ENCODE data around the gene GNG8.
A peak's percentile ranks its signal among the peaks of the same experiment; 100 is the strongest.

GNG8 gene

DNA sequence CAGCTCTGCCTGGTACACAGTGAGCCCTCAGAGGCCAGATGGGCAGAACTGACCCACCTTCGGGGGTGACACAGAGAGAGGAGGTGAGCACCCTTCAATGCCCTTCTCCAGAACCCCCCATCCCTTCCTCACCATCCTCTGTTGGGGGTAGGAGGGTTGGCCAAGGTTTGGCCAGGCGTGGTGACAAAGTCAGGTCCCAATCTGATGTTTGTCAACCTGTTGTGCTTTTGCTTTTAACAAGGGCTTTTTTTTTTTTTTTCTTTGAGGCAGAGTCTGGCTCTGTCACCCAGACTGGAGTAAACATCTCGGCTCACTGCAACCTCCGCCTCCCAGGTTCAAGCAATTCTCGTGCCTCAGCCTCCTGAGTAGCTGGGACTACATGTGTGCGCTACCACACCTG is 18.4 kb downstream of the GNG8 start:
- DNase-seq (ENCODE audit: low spot score), result no peak

DNA sequence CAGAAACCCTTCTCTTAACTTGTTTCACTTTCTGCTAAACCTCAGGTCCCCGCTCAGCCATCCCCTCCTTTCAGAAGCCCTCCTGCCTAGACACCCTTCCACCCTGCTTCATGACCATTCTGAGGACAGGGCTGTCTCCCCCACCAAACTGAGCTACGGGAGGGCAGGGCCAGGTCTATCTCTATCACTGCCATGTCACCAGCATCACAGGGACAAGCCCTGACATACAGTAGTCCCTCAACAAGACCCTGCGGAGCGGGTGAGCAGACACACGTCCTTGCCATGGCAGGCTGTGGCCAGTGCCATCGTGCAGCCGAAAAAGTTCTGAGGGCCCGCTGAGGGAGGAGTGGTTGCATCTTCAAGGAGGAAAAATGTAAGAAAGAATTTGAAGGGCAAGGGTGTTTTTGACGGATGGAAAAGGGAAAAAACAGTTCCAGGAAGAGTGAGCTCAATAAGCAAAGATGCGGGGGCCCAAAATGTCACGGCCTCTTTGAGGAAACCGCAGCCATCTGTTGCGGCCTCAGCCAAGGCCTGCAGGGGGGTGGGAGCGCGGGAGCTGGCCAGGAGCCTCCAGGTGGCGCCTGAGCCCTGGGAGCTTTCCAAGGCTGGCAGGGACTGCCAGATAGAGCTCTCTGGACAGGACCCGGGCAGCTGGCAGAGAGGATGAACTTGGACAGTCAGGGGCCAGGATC is 19.2 kb downstream of the GNG8 start:
- DNase-seq (ENCODE audit: low spot score), result peak; percentile 33

DNA sequence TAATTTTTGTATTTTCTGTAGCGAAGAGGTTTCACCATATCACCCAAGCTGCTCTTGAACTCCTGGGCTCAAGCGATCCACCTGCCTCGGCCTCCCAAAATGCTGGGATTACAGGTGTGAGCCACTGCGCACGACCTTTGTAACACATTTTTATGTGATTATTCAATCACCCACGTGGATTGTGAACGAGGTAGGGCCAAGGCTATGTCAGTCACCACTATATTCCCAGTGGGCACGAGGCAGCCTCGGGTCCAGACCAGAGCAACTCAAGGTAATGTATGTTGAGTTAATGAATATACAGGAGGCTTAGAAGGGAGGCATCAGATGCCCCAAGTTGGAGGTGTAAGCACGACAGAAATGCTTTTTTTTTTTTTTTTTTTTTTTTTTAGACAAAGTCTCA is 20.0 kb downstream of the GNG8 start:
- no peak for DNase-seq (ENCODE audit: low spot score)

DNA sequence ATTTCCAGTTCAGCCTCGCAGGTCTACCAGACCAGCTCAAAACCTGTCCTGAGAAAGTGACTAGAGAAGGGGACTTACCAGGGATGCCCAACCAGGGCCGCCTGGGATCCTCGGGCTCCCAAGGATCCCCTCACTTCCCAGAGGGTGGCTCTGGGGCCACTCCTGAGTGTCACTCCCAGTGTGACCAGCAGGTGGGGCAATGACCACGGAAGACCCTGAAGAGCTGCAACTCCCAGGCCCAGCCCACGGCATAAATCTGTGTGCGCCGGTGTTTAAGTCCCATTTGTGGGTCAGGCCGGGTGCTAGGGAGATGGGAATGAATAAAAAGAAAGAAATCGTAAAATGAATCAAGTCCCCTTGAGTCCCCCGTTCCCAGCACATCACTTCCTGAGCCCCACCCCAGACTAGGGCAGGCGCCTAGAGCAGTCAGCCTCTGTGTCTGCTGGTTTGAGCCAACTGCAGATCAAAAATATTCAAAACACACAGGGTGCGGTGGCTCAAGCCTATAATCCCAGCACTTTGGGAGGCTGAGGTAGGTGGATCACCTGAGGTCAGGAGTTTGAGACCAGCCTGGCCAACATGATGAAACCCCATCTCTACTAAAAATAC is 21.8 kb downstream of the GNG8 start:
- DNase-seq (ENCODE audit: low spot score), result peak; percentile 81

DNA sequence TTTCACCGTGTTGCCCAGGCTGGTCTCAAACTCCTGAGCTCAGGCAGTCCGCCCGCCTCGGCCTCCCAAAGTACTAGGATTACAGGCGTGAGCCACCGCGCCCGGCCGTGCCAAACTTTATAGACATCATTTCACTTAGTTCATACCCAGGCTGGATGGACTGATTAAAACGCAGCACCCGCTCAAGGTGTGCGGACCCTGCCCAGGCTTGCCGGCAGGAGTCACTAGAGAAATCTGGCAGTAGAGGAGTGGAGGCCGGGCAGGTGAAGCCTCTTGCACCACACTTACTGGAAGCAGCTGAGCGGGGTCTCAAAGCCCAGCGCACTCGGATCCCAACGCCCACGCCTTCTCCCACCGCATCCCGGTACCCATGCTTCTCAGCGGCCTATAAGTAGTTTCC is 22.5 kb downstream of the GNG8 start:
- no peak for DNase-seq (ENCODE audit: low spot score)

DNA sequence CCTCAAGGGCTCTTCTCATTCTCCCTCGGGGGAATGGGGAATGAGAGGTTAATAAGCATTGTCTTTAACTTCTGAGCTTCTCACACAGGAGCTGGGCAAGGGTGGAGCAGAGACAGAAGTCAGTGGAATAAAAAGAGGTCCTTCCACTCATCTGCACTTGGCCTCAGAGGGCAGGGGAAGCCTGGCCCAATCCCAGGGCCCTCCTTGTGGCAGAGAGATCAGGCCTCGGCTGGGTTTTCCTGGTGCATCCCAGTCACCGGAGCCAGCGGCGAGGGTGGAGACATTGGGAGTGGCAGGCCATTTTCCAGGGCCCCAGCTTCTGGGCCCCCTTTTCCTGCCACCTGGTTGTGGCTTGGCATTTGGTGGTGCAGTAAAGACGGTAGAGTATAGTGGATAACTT is 24.2 kb downstream of the GNG8 start:
- DNase-seq (ENCODE audit: low spot score), result no peak

DNA sequence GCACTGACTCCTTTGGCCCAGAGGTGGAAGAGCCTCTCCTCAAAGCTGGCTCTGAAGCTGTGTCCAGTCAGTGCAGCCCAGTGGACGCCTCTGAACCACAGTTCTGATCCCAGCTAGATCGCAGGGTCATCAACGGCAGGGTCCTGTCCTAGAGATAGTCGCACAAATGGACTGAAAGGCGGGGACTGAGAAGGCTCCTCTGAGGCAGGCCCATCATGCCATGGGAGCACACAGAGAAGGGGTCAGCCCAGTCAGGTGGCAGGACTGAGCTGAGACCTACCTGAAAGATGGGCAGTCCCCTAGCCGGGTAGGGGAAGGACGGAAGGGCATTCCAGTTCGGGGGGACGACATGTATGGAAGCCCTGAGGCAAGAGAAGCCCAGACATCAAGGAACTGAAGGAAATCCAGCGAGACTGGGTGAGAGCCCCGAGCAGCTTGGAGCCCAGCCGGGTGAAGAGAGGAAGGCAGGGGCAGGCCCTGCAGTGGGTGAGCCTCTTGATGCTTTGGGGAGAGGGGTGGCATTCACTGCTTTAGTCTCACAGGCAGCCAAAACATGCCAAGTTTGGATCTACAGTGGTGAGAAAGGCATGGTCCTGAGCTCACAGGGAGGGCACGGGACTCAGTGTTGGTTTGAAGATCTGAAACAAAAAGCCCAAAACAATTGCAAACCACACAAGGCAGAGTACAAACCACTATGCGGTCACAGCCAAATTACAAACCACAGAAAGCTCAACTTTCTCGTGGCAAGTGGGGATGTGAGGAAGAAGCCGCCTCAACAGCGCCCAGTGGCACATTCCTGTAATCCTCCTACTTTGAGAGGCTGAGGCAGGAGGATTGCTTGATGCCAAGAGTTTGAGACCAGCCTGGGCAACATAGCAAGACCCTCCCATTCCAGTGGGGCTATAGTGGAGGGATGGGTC is 24.9 kb downstream of the GNG8 start:
- DNase-seq (ENCODE audit: low spot score), result peak; percentile 20

DNA sequence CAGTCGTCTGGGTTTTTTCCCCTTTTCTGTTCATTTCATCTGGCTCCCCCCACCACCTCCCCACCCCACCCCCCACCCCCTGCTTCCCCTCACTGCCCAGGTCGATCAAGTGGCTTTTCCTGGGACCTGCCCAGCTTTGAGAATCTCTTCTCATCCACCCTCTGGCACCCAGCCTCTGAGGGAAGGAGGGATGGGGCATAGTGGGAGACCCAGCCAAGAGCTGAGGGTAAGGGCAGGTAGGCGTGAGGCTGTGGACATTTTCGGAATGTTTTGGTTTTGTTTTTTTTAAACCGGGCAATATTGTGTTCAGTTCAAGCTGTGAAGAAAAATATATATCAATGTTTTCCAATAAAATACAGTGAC is 25.6 kb downstream of the GNG8 start:
- no peak for DNase-seq (ENCODE audit: low spot score)

DNA sequence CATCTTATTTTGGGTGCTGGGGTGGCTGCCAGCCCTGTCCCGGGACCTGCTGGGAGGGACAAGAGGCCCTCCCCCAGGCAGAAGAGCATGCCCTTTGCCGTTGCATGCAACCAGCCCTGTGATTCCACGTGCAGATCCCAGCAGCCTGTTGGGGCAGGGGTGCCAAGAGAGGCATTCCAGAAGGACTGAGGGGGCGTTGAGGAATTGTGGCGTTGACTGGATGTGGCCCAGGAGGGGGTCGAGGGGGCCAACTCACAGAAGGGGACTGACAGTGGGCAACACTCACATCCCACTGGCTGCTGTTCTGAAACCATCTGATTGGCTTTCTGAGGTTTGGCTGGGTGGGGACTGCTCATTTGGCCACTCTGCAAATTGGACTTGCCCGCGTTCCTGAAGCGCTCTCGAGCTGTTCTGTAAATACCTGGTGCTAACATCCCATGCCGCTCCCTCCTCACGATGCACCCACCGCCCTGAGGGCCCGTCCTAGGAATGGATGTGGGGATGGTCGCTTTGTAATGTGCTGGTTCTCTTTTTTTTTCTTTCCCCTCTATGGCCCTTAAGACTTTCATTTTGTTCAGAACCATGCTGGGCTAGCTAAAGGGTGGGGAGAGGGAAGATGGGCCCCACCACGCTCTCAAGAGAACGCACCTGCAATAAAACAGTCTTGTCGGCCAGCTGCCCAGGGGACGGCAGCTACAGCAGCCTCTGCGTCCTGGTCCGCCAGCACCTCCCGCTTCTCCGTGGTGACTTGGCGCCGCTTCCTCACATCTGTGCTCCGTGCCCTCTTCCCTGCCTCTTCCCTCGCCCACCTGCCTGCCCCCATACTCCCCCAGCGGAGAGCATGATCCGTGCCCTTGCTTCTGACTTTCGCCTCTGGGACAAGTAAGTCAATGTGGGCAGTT is 26.2 kb downstream of the GNG8 start:
- DNase-seq (ENCODE audit: low spot score), result no peak

DNA sequence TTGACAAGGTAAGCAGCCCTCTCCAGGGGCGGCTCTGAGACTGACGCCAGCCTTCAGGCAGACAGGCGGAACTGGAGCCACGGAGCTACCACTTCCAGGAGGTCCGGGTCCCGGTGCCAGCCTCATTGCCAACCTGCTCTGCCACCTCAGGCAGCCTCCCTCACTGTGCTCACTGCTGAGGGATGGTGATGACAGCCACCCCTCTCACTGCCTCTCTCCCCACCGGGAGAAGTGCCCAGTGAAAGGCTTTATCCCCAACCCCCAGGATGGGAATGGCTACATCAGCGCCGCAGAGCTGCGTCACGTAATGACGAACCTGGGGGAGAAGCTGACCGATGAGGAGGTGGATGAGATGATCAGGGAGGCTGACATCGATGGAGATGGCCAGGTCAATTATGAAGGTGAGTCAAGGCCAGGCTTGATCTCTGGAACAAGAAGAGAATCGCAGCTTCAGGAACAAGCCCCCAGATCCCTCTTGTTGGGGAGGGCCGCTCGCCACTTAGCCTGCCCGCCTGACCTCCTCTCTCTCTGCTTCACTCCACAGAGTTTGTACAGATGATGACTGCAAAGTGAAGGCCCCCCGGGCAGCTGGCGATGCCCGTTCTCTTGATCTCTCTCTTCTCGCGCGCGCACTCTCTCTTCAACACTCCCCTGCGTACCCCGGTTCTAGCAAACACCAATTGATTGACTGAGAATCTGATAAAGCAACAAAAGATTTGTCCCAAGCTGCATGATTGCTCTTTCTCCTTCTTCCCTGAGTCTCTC is 27.2 kb downstream of the GNG8 start:
- no peak for DNase-seq (ENCODE audit: low spot score)

DNA sequence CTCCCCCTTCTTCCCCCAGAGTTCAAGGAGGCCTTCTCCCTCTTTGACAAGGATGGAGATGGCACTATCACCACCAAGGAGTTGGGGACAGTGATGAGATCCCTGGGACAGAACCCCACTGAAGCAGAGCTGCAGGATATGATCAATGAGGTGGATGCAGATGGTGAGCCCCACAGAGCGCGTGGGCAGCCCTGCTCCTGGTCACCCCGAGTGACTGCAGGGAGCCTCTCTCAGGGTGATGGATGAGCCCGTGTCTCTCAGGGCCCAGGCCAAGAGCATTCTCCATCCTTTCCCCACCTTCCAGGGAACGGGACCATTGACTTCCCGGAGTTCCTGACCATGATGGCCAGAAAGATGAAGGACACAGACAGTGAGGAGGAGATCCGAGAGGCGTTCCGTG is 27.8 kb downstream of the GNG8 start:
- no peak for DNase-seq (ENCODE audit: low spot score)

DNA sequence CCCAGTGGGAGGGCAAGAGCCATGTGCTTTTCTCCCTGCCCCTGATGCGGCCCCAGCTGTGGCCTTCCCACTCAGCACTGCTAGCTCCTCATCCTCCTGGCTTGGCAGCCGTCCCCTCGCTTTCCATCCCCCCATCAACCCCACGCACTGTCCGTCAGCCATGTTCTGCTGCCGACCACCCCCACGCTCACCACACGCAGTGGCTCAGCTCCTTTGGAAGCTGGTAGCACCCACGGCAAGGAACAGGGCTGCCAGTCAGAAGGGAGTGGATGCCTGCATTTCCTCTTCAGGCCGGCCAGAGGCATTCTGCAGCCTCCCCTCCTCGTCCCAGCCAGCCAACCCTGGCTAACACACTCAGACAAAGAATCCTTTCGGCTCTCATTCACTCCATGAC is 28.6 kb downstream of the GNG8 start:
- DNase-seq (ENCODE audit: low spot score), result no peak

DNA sequence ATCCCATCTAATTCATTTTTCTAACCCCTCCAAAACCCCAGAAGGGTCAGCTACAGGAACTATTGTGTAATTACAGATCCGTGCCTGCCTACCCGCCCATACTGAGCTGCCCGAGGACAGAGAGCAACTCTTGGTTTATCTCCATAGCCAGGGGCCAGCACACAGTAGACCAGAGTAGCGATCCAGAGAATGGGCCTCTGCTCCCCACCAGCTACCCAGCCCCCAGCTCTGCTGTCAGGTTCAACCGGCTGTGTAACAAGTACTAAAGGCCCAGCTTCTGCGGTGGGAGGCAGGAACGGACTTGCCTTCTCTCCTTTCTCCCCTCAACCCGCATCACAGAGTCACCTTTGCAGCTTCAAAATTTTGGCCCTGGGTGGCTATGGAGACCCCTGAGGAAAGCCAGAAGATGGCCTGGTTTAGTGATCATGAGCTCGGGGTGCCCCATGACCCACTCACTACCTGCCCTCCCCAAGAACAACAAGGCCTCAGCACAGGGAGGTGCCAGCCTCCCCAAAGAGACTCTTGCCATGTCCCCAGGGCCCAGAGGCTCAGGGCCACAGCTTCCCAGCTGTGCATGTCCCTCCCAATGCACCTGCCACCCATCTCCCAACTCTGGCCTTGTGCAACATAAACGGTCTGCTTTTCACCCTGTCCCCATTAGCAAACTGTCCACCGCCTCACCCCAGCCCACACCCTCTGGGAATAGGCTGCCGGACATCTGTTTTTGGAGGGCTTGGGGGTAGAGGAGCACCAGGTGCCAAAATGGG is 29.1 kb downstream of the GNG8 start:
- no peak for DNase-seq (ENCODE audit: low spot score)

DNA sequence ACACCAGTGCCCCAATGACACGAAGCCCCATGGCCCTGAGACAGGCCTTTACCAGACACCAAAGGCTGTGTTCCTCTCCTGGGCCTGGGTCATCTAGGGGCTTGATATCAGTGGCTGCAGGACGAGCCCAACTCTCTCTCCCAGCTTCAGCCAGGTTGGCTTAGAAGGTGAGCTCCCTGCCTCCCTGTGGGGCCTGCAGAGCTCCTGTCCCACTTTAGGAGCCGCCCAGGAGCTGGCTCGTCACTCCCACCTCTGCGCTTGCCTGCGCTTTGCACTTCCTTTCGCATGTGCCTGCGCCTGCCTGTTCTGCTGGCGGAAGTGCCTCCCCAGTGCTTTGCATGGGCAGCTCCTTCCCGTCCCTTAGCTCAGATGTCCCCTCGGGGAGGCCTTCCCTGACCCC is 30.0 kb downstream of the GNG8 start:
- no peak for DNase-seq (ENCODE audit: low spot score)

DNA sequence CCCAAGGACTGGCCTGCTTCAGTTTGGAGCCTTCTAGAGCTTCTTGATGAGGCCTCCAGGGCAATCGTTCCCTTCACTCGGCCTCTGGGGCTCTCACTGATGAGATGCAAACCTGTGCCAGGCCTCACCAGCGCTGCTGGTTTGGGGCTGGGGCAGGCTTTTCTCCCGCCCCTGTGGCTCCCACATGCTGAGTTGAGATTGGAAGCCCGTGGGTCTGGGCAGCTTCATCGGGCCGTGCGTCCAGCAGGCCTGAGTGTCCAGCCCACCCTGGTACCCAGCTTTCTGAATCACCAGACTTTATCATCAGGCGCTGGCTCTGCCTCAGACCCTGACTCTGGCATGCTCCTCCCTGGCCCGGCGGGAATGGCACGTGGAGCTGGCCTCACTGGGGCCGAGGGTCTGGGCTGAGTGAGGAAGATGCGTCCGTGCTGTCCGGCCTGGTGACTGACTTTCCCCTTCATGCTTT is 30.6 kb downstream of the GNG8 start:
- no peak for DNase-seq (ENCODE audit: low spot score)

DNA sequence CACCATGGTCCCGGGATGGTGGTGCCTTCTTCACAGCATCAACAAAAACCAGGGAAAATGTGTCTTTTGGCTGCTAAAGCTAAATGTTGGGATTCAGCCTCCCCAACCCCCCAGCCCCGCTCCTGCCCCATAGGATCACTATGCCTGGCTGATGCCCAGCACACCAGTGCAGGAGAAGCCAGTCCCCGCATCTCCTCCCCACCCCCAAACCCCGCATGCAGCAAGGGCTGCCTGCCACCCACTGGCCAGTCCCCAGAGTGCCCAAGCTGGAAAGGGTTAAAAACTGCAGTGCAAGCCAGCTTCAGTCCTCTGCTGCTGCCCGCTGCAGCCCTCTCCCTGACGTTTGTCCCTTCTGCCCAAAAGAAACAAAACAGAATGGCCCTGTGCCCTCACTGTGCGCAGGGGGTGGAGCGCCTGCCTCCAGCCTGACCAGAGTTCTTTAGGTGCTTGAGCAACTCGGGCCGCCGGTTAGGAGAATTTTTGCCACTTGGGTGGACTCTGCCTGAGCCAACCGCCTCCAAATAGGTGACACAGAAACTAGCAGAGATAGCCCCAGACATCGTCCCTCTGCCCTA is 31.1 kb downstream of the GNG8 start:
- no peak for DNase-seq (ENCODE audit: low spot score)

DNA sequence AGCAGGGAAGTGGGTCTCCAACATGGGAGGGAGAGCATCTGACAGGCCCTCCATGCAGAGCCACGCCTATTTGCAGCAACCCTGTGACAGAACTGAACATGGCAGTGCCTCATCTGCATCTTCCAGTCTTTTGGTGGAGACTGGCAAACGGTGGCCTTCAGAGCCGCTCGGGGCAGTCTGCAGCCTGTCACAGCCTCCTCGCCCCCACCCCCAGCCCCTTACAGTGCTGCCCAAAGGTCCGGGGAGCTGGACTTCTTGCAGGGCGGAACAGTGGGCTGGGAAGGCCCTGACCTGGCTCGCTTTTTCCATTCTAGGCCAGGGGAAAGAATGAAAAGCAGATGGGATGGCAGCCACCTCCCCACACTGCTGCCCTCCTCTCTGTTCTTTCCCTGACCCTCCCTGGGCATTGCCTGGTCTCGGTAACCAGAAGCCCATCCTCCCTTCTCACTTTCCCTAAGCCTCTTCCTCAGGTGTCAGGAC is 32.2 kb downstream of the GNG8 start:
- DNase-seq (ENCODE audit: low spot score), result no peak

DNA sequence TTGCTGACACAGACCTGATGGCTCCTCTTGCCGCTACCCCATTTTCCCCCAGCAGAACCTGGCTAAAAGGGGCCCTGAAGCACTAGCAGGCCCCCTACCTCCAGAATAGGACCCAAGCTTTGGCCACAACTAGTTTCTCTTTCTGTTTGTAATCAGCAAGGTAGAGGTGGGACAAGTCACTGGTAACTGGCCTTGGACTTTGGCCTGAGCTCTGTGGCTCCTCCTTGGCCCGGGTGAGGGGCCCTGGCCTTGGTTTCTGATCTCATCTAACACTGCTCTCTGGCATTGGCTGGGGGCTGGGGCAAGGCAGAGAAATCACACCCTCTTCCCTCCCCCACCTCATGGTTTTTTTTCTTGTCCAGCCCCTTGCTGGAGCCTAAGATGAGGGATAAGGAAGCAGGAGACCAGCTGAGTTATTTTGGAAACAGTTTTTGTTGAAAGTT is 32.8 kb downstream of the GNG8 start:
- no peak for DNase-seq (ENCODE audit: low spot score)

DNA sequence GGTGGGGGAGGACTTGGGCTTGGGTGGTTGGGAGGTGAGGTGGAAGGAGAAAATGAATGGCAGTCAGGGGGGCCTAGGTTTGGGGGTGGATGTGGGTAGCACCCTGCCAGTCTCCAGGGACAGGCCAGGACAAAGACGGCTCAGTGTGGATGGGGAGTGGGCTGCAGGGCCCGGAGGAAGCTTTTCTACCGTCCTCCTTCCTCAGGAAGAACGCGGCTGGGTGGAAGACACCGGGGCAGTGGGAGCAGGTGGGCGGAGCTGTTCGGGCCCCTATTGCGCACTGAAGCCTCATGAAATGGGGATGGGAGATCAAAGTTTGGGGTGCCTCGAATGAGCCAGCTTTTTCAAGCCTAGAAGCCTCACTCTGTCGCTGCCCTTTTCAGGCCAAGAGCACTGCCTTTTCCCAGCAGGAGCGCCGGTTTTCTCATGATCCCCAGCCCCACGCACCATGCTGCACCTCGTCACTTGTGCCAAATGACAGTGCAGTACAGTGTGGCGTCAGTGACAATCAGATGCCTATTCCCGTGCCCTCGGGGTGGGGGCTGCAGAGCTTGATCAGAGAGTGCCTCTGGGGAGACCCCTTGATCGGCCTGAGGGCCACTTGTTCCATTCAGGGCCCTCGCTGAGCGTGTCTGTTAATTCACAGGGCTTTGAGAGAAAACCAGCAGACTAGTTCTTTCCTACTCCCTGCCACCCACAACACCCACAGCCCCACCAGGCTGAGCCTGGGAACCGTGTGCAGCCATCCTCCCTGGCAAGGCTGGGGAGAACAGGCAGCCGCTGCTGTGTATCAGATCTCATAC is 33.4 kb downstream of the GNG8 start:
- no peak for DNase-seq (ENCODE audit: low spot score)

Measured in germinal center (tissue), 1 donor.